Body of pancreas (tissue), 4 donors: ENCODE measurements around the gene TRERF1.

Experiments
- POLR2A ChIP-seq, 3 donors: fragments of 450-650 bp; IDR thresholded peaks; one replicate each; pipeline ENCODE4 v1.6.1; 2016; ENCODE audit warnings: antibody characterized with exemption in 3 of 3, mild to moderate bottlenecking in 2 of 3
- TF ChIP-seq, protein P1 (sequence below), 7 experiments: fragments of 450-650 bp in 4 of 7; fragments of 200-600 bp in 3 of 7; sonication (generic) in 3 of 7; IDR thresholded peaks; one replicate each; pipeline ENCODE4 v1.5.1; 2016 to 2019; ENCODE audit warnings: antibody characterized with exemption in 7 of 7

DNA sequence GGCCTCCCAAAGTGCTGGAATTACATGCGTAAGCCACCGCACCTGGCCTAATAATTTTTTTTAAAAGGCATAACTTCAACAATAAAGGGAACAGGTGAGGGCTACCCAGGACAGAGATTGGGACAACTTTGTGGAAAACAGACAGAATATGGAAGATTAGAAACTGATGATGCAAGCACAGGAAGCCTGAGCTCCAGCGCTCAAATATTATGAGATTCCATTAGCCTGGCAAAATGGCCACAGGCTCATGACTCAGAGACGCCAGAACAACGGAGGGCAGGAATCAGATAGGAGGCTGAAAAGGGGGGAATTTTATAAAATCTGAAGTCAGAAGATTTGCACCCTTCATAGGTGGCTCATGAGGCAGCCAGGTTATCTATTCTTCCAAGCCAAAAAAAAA, 131.0 kb downstream of the TRERF1 start:
- TF ChIP-seq, protein P1, sequence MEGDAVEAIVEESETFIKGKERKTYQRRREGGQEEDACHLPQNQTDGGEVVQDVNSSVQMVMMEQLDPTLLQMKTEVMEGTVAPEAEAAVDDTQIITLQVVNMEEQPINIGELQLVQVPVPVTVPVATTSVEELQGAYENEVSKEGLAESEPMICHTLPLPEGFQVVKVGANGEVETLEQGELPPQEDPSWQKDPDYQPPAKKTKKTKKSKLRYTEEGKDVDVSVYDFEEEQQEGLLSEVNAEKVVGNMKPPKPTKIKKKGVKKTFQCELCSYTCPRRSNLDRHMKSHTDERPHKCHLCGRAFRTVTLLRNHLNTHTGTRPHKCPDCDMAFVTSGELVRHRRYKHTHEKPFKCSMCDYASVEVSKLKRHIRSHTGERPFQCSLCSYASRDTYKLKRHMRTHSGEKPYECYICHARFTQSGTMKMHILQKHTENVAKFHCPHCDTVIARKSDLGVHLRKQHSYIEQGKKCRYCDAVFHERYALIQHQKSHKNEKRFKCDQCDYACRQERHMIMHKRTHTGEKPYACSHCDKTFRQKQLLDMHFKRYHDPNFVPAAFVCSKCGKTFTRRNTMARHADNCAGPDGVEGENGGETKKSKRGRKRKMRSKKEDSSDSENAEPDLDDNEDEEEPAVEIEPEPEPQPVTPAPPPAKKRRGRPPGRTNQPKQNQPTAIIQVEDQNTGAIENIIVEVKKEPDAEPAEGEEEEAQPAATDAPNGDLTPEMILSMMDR (IDR thresholded peaks at IDR 0.05) = no peak
- no peak for TF ChIP-seq POLR2A (IDR thresholded peaks at IDR 0.05)
